ENCODE data around the gene APOL2. TPM values are rescaled to one million over a fixed set of nuclear protein-coding genes. Genes with fewer than 3 reads are reported as not detected.

The APOL2 gene
- polyA plus RNA-seq, 1 donor (not counting 4 experiments of a cell fraction or from before 2014, with no cell fraction given), result 8.9 TPM

GRCh38 chr22:36259615-36260300 lies 20.4 kb upstream of the APOL2 start:
- Histone ChIP-seq H3K36me3 (ENCODE audit: control insufficient read depth in 2 of 2, extremely low read depth in 1 of 2, insufficient read depth in 2 of 2, low read length in 2 of 2) (no peaks in the 10 kb centered on the region), H3K4me1 (ENCODE audit: control insufficient read depth, extremely low read depth, insufficient read depth, low read length) (no peaks in the 10 kb centered on the region), H3K9me1 (ENCODE audit: control insufficient read depth, extremely low read depth, insufficient read depth, low read length) (no peaks in the 10 kb centered on the region), H2AFZ (ENCODE audit: control insufficient read depth, low read length) (no peak overlapping the region), H3K79me2 (ENCODE audit: control insufficient read depth, insufficient read depth, low read length) (no peaks in the 10 kb centered on the region), H3K27ac (ENCODE audit: control insufficient read depth, insufficient read depth, low read length) (no peak overlapping the region), H3K9me3 (ENCODE audit: control insufficient read depth, low read depth, low read length) (no peaks in the 10 kb centered on the region), H3K9ac (ENCODE audit: control insufficient read depth, extremely low read depth, insufficient read depth, low read length) (no peak overlapping the region), H4K20me1 (ENCODE audit: control insufficient read depth, extremely low read depth, insufficient read depth, low read length) (no peaks in the 10 kb centered on the region), H3K4me3 (ENCODE audit: control insufficient read depth in 2 of 3, extremely low read depth in 1 of 3, insufficient read depth in 2 of 3, low read depth in 1 of 3, low read length in 3 of 3) (no peak overlapping the region), H3K27me3 (ENCODE audit: control insufficient read depth, extremely low read depth, insufficient read depth, low read length) (no peaks in the 10 kb centered on the region), H3K4me2 (ENCODE audit: control insufficient read depth, extremely low read depth, insufficient read depth, low read depth, low read length) (no peak overlapping the region)
- TF ChIP-seq, protein P1, sequence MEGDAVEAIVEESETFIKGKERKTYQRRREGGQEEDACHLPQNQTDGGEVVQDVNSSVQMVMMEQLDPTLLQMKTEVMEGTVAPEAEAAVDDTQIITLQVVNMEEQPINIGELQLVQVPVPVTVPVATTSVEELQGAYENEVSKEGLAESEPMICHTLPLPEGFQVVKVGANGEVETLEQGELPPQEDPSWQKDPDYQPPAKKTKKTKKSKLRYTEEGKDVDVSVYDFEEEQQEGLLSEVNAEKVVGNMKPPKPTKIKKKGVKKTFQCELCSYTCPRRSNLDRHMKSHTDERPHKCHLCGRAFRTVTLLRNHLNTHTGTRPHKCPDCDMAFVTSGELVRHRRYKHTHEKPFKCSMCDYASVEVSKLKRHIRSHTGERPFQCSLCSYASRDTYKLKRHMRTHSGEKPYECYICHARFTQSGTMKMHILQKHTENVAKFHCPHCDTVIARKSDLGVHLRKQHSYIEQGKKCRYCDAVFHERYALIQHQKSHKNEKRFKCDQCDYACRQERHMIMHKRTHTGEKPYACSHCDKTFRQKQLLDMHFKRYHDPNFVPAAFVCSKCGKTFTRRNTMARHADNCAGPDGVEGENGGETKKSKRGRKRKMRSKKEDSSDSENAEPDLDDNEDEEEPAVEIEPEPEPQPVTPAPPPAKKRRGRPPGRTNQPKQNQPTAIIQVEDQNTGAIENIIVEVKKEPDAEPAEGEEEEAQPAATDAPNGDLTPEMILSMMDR (optimal IDR thresholded peaks at IDR 0.05 in 1 of 3, IDR thresholded peaks at IDR 0.05 in 1 of 3, conservative IDR thresholded peaks at IDR 0.05 in 1 of 3; ENCODE audit: extremely low read depth in 1 of 3, insufficient read depth in 2 of 3, low read length in 3 of 3), result no peak
- TF ChIP-seq EZH2 (IDR thresholded peaks at IDR 0.05; ENCODE audit: low read length), result no peak
- DNase-seq (ENCODE audit: low read depth, low spot score) (no peak), FAIRE-seq (no peak)
- dilution Hi-C loops (cut with MboI; ENCODE audit: extremely low pct_ligation_motif_present, low sequenced_read_pairs), result no loop called here

DNA sequence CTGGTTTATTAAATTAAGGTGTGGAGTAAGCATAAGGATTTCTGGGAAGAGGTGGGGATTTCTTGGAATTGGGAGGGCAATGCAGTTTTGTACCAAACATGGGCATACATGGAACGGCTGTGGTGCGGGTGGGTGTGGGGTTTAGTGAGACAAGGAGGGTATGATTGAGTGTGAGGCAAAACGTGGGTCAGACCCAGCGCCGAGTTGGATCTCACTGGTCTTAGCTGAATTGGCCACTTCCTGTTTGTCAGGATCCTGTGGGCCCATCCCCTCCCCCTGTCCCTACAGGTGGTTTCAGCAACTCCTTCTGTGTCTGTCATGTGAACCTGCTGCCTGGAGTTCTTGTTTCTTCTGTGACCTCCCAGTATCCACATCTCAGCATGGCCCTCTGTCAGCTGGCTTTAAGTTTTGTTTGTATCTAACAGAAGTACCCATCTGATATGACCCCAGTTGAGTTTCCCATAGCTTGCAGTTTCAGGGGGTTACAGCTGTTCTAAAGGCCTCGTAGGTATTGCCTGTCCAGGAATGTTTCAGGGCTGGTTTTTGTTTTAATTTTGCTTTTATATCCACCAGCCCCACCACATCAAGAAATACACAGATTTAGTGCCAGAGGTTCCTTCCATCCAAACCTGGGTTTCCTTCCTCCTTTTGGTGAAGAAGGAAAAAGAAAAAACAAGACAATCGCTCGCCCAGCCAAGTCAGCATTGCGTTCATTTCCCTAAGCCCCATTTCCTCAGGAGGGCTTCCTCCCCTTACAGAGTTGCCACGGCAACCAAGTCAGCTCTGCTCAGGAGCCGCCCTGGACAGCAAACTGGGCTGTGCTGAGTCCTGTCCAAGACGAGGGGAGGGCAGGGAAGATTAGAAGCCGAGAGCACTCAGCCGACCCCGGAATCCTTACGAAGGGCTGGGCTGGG lies 19.6 kb upstream of the APOL2 start:
- H3K4me1 ChIP-seq (ENCODE audit: control insufficient read depth, extremely low read depth, insufficient read depth, low read length), result no peaks in the 10 kb centered on the region
- no peak overlapping the region for H3K27ac ChIP-seq (ENCODE audit: control insufficient read depth, insufficient read depth, low read length)
- no peak for FAIRE-seq

More for the DNA sequence above, 19.6 kb upstream of the APOL2 start:
- H3K9ac ChIP-seq (ENCODE audit: control insufficient read depth, extremely low read depth, insufficient read depth, low read length), result no peak overlapping the region
- dilution Hi-C loops (cut with MboI; ENCODE audit: extremely low pct_ligation_motif_present, low sequenced_read_pairs), result no loop called here
- no peaks in the 10 kb centered on the region for H3K9me1 ChIP-seq (ENCODE audit: control insufficient read depth, extremely low read depth, insufficient read depth, low read length)
- DNase-seq (ENCODE audit: low read depth, low spot score), result no peak
- H3K4me3 ChIP-seq (ENCODE audit: control insufficient read depth in 2 of 3, extremely low read depth in 1 of 3, insufficient read depth in 2 of 3, low read depth in 1 of 3, low read length in 3 of 3), result no peak overlapping the region
- H2AFZ ChIP-seq (ENCODE audit: control insufficient read depth, low read length), result no peak overlapping the region
- H3K9me3 ChIP-seq (ENCODE audit: control insufficient read depth, low read depth, low read length), result no peaks in the 10 kb centered on the region
- H4K20me1 ChIP-seq (ENCODE audit: control insufficient read depth, extremely low read depth, insufficient read depth, low read length), result no peaks in the 10 kb centered on the region
- no peaks in the 10 kb centered on the region for H3K27me3 ChIP-seq (ENCODE audit: control insufficient read depth, extremely low read depth, insufficient read depth, low read length)
- no peaks in the 10 kb centered on the region for H3K36me3 ChIP-seq (ENCODE audit: control insufficient read depth in 2 of 2, extremely low read depth in 1 of 2, insufficient read depth in 2 of 2, low read length in 2 of 2)
- H3K79me2 ChIP-seq (ENCODE audit: control insufficient read depth, insufficient read depth, low read length), result no peaks in the 10 kb centered on the region
- TF ChIP-seq, protein P1 (optimal IDR thresholded peaks at IDR 0.05 in 1 of 3, IDR thresholded peaks at IDR 0.05 in 1 of 3, conservative IDR thresholded peaks at IDR 0.05 in 1 of 3; ENCODE audit: extremely low read depth in 1 of 3, insufficient read depth in 2 of 3, low read length in 3 of 3), result no peak
- no peak for TF ChIP-seq EZH2 (IDR thresholded peaks at IDR 0.05; ENCODE audit: low read length)
- no peak overlapping the region for H3K4me2 ChIP-seq (ENCODE audit: control insufficient read depth, extremely low read depth, insufficient read depth, low read depth, low read length)

Data from keratinocyte (primary cell).